Neural crest cell (in vitro differentiated cells): ENCODE measurements around the gene SCAF11. TPM values are rescaled to one million over a fixed set of nuclear protein-coding genes. Genes with fewer than 3 reads are reported as not detected.

ENCODE experiments used
- DNase-seq: peaks from one replicate; pipeline ENCODE4 v3.0.0; 2021; ENCODE audit warnings: low read depth, mixed read lengths, low spot score
- H3K27ac Mint-ChIP-seq: one replicate; pipeline ENCODE4 v1.8.0; 2021; ENCODE audit warnings: mild to moderate bottlenecking, mixed read lengths; ENCODE audit not compliant: unreplicated experiment
- H3K27me3 Mint-ChIP-seq: 2 replicates; pipeline ENCODE4 v1.8.0; 2021; ENCODE audit warnings: low read depth, mild to moderate bottlenecking, mixed read lengths
- H3K36me3 Mint-ChIP-seq: 2 replicates; pipeline ENCODE4 v1.8.0; 2021; ENCODE audit warnings: low read depth, mild to moderate bottlenecking, mixed read lengths
- H3K4me1 Mint-ChIP-seq: 2 replicates; pipeline ENCODE4 v1.8.0; 2021; ENCODE audit warnings: mixed read lengths
- H3K4me3 Mint-ChIP-seq: one replicate; pipeline ENCODE4 v1.8.0; 2021; ENCODE audit warnings: mild to moderate bottlenecking, mixed read lengths
- H3K9me3 Mint-ChIP-seq: 2 replicates; pipeline ENCODE4 v1.8.0; 2021; ENCODE audit warnings: mixed read lengths
- CTCF ChIP-seq: fragments of 200-600 bp; sonication (generic); conservative IDR thresholded peaks from 2 replicates; pipeline ENCODE4 v1.5.0; 2021; ENCODE audit warnings: antibody characterized with exemption, mild to moderate bottlenecking
- total RNA-seq: library from RNA; stranded (reverse); gene quantifications from 2 replicates; pipeline ENCODE4 v1.2.1, GENCODE V29; 2021

Gene SCAF11
- total RNA-seq, 1 donor from 2014 or later: 114 TPM

- Mint-ChIP-seq H3K9me3 (no peaks in the 10 kb centered on the region), H3K36me3 (peaks cover 20% of the 10 kb centered on the region), H3K27me3 (no peaks in the 10 kb centered on the region), H3K4me1 (no peaks in the 10 kb centered on the region), H3K27ac (no peak overlapping the region), H3K4me3 (no peak overlapping the region)
- TF ChIP-seq CTCF: no peak
- DNase-seq: no peak
Measured at GRCh38 chr12:45946435-45946834, 43.9 kb downstream of the SCAF11 start.

GRCh38 chr12:45944771-45945170 is 45.6 kb downstream of the SCAF11 start:
- no peak for DNase-seq
- no peaks in the 10 kb centered on the region for H3K27me3 Mint-ChIP-seq
- no peaks in the 10 kb centered on the region for H3K9me3 Mint-ChIP-seq
- no peak overlapping the region for H3K27ac Mint-ChIP-seq
- no peak overlapping the region for H3K4me3 Mint-ChIP-seq
- H3K4me1 Mint-ChIP-seq: no peaks in the 10 kb centered on the region
- peaks cover 32% of the 10 kb centered on the region for H3K36me3 Mint-ChIP-seq
- no peak for TF ChIP-seq CTCF

- peaks cover 36% of the 10 kb centered on the region for H3K36me3 Mint-ChIP-seq
- H3K27ac Mint-ChIP-seq: no peak overlapping the region
- H3K27me3 Mint-ChIP-seq: no peaks in the 10 kb centered on the region
- DNase-seq: no peak
- no peaks in the 10 kb centered on the region for H3K9me3 Mint-ChIP-seq
- H3K4me3 Mint-ChIP-seq: no peak overlapping the region
- H3K4me1 Mint-ChIP-seq: peaks cover 9% of the 10 kb centered on the region
- no peak for TF ChIP-seq CTCF
Measured at GRCh38 chr12:45939759-45940158, 50.6 kb downstream of the SCAF11 start.

- H3K4me3 Mint-ChIP-seq: no peak overlapping the region
- no peak for DNase-seq
- no peak for TF ChIP-seq CTCF
- H3K9me3 Mint-ChIP-seq: no peaks in the 10 kb centered on the region
- peaks cover 33% of the 10 kb centered on the region for H3K36me3 Mint-ChIP-seq
- no peaks in the 10 kb centered on the region for H3K27me3 Mint-ChIP-seq
- H3K27ac Mint-ChIP-seq: no peak overlapping the region
- H3K4me1 Mint-ChIP-seq: peaks cover 9% of the 10 kb centered on the region
Measured at GRCh38 chr12:45938566-45938965, 51.8 kb downstream of the SCAF11 start.

GRCh38 chr12:45934956-45935355 is 55.4 kb downstream of the SCAF11 start:
- H3K9me3 Mint-ChIP-seq: no peaks in the 10 kb centered on the region
- H3K4me1 Mint-ChIP-seq: peaks cover 9% of the 10 kb centered on the region
- no peak for DNase-seq
- H3K4me3 Mint-ChIP-seq: no peak overlapping the region
- H3K36me3 Mint-ChIP-seq: peaks cover 21% of the 10 kb centered on the region
- H3K27ac Mint-ChIP-seq: no peak overlapping the region
- no peaks in the 10 kb centered on the region for H3K27me3 Mint-ChIP-seq
- no peak for TF ChIP-seq CTCF

GRCh38 chr12:45933504-45933903 is 56.9 kb downstream of the SCAF11 start:
- peaks cover 17% of the 10 kb centered on the region for H3K36me3 Mint-ChIP-seq
- H3K4me1 Mint-ChIP-seq: peaks cover 9% of the 10 kb centered on the region
- H3K27ac Mint-ChIP-seq: no peak overlapping the region

More at GRCh38 chr12:45933504-45933903, 56.9 kb downstream of the SCAF11 start:
- H3K4me3 Mint-ChIP-seq: no peak overlapping the region
- TF ChIP-seq CTCF: no peak
- H3K9me3 Mint-ChIP-seq: no peaks in the 10 kb centered on the region
- H3K27me3 Mint-ChIP-seq: no peaks in the 10 kb centered on the region
- no peak for DNase-seq
